NK-92 (cell line): Measurements from ENCODE around the gene GPAT2.
"Not testable (repeated sequence)": the region's sequence is repeated elsewhere in the genome, so short reads cannot be mapped to it uniquely, and the experiment has no call there.

Experiments used
- DNase-seq: peaks from one replicate; lab custom pipeline; 2025; ENCODE audit not compliant: unreplicated experiment; lab: John Stamatoyannopoulos, UW

GPAT2 gene

DNA sequence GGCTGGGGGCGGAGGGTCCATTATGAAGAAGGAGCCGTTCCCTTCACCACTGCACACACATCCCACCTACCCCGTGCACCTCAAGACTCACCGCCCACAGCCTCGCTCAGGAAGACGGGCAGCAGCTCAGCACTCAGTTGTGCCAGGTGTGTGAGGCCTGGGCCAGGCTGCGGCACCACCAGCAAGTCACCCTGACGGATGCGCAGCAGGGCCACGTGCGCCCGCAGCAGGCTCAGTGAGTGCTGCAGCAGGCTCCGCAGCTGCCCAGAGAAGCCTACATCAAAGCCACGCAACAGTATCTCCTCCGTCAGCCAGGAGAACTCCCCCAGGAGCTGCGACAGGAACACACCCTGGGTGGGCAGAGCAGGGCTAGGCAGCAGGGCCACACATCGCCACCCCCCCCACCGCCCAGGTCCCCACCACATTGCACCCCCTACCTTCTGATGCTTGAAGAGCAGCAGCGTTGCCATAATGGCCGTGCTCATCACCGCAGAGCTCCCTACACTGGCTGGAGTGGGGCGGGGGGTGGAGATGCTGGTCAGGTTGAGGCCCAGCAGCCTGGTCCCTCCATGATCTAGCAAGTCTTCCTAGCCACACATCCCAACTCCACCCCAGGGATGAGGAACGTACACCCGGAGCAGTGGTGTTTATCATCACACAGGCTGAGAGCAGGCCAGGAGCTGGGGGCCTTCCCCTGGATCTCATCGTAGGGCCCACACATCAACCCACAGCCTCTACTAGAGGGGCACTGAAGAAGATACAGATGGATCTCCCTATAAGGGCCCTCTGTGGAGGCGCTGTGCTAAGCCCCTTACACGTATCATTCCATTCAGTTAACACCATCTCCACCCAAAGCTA is 10.2 kb downstream of the GPAT2 start:
- DNase-seq = no peak

DNA sequence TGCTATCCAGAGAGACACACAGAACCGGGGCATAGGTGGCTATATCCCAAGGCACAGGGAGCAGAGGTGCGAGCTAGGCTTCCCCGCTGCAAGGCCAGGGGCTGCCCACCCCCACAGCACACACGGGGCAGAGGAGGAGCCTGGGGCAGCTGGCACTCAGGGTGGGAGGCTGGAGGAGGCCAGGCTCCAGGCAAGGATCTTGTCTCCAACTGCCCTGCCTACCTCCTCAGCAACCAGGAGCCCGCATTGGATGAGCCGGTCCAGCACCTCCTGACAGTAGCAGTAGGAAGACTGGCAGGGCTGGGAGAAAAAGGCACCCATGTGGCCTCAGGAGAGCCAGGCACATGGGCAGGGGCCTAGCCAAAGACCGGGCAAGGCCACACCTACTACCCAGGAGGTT is 11.0 kb downstream of the GPAT2 start:
- DNase-seq = not testable (repeated sequence)

DNA sequence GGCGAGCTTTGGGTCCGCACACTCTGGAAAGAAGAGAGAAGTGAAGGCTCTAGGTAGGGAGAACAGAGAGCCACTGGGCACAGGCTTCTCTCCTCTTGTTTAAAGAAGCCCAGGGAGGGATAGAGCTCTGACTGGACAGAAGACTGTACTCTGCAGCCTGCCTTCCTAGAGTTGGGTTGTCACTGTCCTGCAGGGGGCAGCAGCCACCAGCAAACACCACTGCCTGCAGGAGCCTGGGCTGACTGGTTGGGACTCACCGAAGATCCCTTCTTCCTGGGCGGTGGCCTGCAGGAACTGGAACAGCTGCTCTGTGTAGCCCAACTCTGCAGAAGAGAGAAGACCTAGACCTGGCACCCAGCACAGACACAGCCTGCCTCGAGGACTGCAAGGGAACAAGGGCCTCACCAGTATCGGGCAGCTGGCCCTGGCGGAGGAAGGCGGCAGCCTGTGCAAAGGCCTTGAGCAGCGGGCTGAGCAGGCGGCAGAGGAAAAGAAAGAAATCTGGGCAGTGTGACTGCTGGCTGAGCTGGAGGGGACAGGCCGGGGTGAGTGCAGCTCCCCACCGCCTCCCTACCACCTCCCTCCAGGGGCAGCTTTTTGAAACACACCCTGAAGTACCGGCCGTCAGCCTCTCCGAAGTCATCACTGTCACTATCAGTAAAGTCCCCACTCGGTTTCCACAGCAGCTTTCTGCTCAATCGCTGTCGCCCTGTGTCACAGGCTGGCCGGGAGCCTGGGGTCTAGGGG is 11.8 kb downstream of the GPAT2 start:
- DNase-seq = not testable (repeated sequence)

DNA sequence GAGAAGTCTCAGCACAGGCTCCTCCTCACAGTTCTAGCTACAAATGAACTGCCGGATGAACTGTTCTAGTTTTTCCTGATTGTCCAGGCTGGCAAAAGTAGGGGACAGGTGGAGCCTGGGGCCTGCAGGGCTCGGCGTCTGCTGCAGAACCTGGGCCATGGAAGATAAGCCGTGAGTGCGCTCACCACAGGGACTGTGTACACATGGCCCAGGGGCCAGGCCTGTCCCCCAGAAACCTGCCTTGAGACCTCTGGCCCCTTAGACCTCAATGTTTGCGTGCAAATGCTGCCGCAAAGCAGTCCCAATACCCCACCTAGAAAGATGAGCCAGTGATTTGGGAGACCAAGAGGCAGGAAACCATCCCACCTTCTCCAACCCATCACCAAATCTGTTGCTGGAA is 12.6 kb downstream of the GPAT2 start:
- DNase-seq = not testable (repeated sequence)

DNA sequence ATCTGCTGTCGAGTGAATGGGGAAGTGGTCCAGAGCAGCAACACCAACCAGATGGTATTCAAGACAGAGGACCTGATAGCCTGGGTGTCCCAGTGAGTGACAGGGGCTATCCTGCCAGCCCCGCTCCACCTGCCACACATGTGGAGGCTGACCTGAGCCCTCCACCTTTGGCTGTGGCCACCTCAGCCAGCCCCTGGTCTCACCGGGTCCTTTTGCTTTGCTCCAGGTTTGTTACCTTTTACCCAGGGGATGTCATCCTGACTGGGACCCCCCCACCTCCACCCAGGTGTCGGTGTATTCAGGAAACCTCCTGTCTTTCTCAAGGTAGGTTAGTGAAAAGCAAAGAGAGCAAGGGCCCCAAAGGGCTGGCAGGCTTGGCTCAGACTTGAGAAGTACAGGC is 13.6 kb downstream of the GPAT2 start:
- not testable (repeated sequence) for DNase-seq

DNA sequence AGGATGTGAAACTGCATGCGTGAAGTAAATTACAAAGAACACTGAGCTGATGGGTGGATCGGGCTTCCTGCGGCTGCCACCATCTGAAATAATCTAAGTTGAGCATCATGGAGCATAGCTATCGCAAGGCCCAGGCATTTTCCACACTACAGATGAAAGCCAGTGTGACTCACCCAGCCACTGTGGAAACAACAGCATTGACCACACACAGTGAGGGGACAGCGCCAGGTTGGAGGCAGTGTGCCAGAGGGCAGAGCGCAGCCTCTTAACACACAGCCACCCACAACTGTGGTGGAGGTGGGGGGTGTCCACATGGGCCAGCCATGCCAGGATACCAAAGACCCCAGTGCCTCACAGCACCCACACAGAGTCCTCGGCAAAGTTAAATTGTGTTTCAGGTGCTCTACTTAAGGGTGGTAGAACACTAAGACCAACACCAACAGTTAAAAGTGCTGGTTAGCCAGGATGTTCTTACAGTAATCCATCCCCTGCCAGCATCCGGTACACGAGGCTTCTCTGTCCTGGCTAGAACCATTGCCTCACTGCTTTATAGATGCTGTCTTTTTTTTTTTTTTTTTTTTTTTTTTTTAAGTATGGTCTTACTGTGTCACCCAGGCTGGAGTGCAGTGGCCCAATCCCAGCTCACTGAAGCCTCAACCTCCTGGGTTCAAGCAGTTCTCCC is 14.7 kb downstream of the GPAT2 start:
- not testable (repeated sequence) for DNase-seq

DNA sequence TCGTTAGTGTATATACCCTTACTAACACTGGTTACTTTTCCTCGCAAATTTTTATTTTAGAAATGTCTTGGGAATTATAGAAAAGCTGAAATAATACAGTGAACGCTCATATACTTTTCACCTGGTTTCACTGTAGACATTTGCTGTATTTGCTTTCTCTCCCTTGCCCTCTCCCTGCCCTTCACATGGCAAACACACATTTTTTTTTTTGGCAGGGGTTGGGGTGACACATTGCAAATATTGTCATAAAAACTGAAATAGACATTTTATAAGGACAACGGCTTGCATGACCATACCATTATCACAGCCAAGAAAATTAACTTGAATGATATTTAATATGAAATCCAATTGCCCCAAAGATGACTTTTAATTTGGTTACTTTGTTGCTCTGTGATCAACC is 18.4 kb downstream of the GPAT2 start:
- DNase-seq = not testable (repeated sequence)

DNA sequence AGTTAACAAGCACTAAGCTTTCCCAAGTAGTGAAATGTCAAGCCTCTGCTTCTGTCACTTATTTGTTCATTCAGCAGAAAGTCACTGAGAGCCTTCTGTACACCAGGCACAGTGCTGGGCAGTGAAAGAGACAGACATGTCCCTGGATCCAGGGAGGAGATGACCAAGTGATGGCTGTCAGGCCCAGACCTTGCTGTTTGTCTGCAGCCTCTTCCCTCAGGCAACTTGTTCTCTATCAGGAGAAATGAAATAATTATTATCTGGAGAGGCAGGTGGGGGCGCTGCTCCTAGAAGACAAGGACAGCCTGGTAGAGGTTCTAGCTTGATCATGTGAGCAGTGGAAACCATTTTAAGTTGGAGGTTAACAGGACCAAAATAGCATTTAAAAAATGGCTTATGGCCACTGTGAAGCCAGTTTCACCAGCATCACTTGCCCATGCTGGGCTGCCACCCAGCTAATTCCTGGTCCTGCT is 21.9 kb downstream of the GPAT2 start:
- DNase-seq = not testable (repeated sequence)

DNA sequence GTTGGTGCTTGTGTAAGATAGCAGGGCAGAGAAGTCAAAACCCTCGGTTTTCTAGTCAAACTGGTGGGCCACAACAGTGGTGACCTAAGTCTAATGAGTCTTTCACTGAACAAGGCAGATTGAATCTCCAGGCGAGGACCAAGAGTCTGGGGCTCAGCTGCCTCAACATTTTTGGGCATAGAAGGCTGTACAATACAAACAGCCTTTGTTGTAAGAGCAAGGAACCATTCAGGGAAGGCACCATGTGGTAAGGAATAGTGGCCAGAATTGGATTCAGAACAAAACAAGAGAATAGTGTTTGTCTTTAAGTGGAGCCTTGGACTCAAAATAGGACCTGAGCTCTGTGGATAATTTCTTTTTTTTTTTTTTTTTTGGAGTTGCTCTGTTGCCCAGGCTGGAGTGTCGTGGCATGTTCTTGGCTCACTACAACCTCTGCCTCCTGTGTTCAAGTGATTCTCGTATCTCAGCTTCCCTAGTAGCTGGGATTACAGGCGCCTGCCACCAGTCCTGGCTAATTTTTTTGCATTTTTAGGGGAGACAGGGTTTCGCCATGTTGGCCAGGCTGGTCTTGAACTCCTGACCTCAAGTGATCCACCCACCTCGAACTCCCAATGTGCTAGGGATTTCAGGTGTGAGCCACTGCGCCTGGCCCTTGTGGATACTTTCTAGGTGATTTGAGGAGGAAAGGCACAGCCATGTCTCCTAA is 22.5 kb downstream of the GPAT2 start:
- not testable (repeated sequence) for DNase-seq

DNA sequence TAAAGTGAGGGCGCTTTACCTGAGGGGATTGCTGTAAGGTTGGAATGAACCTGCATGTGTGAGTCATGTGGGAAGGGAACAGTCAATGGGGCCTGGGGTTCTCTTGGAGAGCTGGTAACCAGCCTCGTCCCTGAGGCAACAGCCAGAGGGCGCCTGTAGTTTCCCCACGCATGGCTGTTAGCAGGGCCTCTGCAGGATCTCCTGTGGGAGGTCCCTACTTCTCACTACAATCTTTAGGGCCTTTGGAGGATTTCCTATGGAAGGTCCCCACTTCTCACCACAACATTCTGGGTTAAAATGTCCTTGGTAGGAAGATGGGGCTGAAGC is 23.6 kb downstream of the GPAT2 start:
- DNase-seq = not testable (repeated sequence)

DNA sequence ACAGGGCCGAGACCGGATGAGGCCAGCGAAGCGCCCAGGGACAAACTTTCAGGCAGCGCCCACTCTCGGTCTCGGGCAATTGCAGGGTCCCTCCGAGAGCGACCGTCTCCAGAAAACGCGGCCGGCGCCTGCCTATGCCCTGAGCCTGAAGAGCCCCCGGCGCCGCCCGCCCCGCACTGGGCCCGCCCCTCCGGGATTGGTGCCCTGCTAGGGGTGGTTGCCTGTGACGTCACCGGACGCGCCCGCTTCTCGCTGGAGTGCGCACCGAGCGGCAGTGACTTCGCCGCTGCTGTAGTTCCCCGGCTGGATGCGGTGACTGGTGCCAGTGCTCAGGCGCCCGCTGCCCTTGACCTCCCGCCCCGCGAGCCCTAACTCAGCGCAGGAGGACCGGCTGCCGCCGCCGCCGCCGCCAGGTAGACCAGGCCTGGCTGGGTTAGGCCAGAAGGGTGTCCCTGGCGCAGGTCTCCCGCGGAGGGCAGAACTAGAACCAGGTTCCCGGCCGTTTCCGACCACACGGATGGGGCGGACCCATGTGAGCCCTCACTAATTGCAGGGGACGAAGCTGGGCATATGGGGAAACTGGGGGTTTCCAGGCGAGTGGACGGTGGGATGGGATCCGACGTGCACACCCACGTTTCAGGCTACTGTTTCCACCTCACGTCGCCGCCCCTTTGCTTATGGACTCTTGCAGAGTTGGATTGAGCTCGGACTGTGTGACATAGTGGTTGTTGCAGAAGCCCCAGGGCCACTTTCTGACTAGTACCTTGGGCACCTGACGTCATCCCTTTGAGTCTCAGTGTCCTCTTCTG is 24.2 kb downstream of the GPAT2 start:
- not testable (repeated sequence) for DNase-seq

DNA sequence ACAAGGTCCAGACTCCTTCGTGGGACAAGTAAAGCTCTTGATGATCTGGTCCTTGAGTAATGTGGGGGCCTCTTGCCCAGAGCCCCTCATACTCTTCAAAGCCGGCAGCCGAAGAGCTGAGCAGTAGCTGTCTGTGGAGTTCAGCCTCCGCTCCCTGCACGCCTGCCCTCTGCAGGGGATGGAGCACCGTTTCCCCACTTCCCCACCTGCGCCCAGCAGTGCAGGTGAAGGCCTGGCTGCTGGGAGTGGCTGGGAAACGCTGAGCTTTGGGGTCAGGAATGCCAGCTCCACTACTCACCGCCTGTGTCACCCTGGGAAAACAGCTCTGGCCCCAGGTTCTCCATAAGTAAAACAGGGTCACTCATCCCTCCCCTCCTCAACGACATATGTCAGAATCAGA is 24.9 kb downstream of the GPAT2 start:
- DNase-seq = not testable (repeated sequence)

DNA sequence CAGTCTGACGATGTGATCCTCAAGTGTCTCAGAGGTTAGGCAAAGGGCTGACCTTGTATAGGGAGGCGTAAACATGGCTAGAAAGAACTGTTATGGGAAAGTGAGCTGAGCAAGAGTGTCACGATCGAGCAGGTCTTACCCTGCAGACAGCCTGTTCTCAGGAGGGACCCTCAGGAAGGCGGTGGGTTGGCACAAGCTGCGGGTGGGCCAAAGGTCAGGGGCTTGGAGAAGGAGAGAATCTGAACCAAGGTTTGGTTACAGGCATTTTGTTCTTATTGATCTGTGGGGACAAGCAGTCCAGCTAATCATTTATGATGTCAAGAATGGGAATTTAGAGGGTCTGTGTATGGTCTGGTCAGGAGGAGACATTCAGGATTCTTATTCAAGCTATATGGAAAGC is 26.7 kb downstream of the GPAT2 start:
- not testable (repeated sequence) for DNase-seq

DNA sequence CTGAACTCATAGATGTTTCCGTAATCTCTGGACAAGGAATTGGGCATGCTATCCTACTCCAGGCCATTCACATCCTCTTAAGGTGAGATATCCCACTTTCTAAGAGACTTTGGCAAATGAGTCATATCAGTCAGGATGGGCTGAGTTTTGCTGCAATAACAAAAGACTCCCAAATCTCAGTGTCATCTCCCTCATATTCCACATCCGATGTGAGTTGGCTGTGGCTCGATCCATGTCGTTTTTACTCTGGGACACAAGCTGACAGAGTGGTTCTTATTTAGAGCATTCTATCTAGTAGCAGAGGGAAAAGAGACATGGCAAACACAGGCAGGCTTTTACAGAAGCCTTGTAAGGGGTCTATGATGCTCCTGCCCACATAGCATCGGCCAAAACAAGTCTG is 28.5 kb downstream of the GPAT2 start:
- not testable (repeated sequence) for DNase-seq

DNA sequence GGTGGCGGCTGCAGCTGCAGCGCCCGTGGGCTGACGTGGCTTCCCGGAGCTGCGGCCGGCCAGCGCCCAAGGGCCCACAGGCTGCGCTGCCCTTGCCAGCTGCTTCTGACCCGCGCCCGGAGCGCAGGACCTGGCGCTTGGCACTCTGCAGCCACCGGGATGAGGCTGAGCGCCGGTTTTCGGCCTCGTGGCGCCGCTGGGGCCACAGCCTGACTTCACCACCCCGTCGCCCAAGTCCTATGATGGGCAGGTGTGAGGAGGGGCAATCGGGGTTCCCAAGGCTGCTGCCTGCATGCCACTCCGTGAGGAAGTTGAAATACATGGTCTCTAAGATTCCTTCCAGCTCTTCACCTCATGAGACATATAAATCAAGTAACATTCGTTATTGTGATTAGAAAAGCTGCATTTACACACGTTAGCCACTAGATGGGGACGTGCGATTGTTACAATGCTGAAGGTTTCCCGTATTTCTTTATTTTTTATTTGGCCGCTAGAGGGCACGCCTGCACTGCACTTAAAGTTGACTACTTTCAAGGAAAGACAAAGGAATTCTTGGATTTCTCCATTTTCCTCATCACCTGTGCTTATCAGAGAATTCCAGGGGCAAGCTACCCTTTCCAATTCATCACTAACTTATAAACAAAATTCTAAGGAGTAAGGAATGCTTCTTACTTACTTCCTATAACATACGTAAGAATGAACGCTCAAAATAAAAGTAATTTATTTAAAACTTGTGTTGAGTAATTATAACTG is 42.0 kb downstream of the GPAT2 start:
- not testable (repeated sequence) for DNase-seq

DNA sequence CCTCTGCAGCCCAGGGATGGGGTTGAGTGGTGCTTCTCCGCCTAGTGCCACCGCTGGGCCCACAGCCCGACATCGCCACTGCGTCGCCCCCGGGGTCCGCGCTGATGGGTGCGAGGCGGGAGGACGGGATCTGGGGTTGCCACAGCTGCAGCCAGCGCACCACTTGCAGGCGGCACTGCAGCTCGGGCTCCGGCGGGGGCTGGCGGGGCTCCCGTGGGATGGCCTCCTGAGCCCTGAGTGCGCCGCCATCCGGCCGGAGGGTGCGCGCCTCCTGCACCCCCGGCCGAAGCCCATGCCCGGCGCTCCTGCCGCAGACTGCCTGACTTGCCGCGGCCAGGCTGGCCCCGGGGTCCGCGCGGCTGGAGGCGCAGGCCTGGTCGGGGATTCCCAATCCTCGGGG is 42.6 kb downstream of the GPAT2 start:
- DNase-seq = not testable (repeated sequence)

DNA sequence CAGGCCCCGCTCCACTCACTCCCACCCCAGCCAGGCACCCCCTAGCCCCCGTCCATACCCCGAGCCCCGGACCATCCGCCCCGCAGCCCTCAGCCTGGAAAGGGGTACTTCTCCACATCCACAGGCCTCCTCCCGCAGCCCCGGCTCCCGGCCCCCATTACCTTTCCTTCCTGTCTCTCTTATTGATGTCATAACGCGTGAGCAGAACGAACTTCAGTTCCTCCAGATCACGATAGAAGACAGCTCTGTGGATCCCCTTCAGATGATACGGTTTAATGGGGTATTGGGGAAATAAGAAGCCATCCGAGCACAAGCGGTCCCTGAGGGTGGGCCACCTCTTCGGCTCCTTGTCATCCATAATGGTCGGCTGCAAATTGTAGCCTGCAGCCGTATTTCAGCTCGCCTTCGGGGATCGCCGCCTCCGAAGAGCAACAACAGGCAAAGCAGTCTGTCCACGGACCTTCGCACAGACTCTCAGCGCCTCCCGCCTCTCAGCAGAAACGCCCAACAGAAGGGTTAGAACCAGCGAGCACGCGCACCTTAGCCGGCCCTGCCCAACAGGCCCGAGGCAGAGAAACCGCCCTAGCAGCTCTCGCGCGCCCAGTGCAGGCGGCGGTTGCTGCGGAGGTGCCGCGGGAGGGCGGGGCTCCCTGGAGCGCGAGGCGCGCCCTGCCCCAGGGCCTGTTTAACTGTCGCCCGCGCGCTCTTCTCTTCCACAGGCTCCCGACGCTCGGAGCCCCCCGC is 43.2 kb downstream of the GPAT2 start, which contains the start of gene ANKRD36C:
Gene ANKRD36C (minus strand): TSS at position 474 of the 744 bp plus-strand sequence. CDS start 116 bp downstream, at position 358.
- DNase-seq = not testable (repeated sequence)

DNA sequence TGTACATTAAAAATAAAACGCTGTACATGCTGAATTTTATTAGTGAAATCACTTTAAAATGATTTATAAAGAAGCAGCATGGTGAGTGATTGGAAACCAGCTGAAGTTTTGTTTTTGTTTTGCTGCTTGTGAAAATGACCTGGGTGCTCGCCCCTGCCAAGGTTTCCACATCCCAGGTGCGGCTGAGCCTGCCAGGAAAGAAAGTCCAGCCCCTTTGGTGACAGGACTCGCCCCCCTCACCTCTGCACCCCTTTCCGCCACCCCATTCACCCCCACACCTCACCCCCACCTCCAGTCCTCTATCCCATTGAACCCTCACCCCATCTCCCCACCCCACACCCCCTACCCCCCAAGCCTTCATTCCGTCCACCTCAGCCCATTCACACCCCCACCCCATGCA is 43.8 kb downstream of the GPAT2 start:
- DNase-seq = not testable (repeated sequence)
